K562 (cell line): ENCODE results near the gene CCDC137. TPM values are rescaled to one million over a fixed set of nuclear protein-coding genes. Genes with fewer than 3 reads are reported as not detected.

Experiments used
- ATAC-seq: fragments of 200-7000 bp; cut with Tn5 transposase; 3 replicates; pipeline ENCODE4 v1.9.1; 2020; ENCODE audit warnings: moderate library complexity
- BruUV-seq: library from RNA; stranded (reverse); fragments of 400-500 nt; replicated peaks from 2 replicates; lab custom pipeline; 2021; lab: Mats Ljungman, UMichigan
- CTCF ChIA-PET: fragments of 300-600 bp; formaldehyde crosslinking; extraction: SDS; loops from one replicate; lab custom pipeline; 2021; ENCODE audit warnings: low intra/inter-chr PET ratio; lab: Yijun Ruan, JAX
- POLR2A ChIA-PET: fragments of 300-600, 350-650 bp; sonication (Branson Sonifier 250); formaldehyde crosslinking; extraction: SDS; loops from one replicate; lab custom pipeline; 2021; ENCODE audit warnings: antibody characterized with exemption, inconsistent platforms; lab: Yijun Ruan, JAX
- DNase-seq, 4 experiments: peaks; one replicate each; pipeline versions ENCODE4 v3.0.0 to v3.0.0-alpha.2; 2011 to 2018; ENCODE audit warnings: low spot score in 3 of 4, mixed read lengths in 3 of 4; ENCODE audit errors: extremely low read depth in 1 of 4
- FAIRE-seq: peaks from 2 replicates; lab custom pipeline; 2011; peaks lifted over from hg19 to GRCh38; lab: Jason Lieb, UNC
- H2AFZ ChIP-seq: 2 replicates; pipeline ENCODE4 v1.6.0; 2011; ENCODE audit warnings: low read depth, low read length, control low read depth, inconsistent platforms
- H3K27ac ChIP-seq: fragments of 200-600 bp; 3 replicates; pipeline ENCODE4 v1.8.0; 2011; ENCODE audit warnings: low read depth, mild to moderate bottlenecking, control low read depth, inconsistent platforms, low read length, moderate library complexity, mixed read lengths; ENCODE audit errors: extremely low read depth
- H3K27me3 ChIP-seq, 2 experiments: fragments of 300-600 bp in 1 of 2; 2 replicates in 1 of 2; 3 replicates in 1 of 2; pipeline versions ENCODE4 v1.6.0 to v1.8.0; 2011; ENCODE audit warnings: inconsistent platforms in 2 of 2, low read length in 2 of 2, mild to moderate bottlenecking in 1 of 2, mixed read lengths in 1 of 2, moderate library complexity in 1 of 2; ENCODE audit not compliant: control insufficient read depth in 2 of 2, insufficient read depth in 2 of 2
- H3K36me3 ChIP-seq: fragments of 300-600 bp; 3 replicates; pipeline ENCODE4 v1.8.0; 2011; ENCODE audit warnings: mild to moderate bottlenecking, low read length, inconsistent platforms; ENCODE audit not compliant: control insufficient read depth, insufficient read depth
- H3K4me1 ChIP-seq, 2 experiments: fragments of 200-600 bp in 1 of 2; replicated peaks in 1 of 2; 2 replicates in 1 of 2; 3 replicates in 1 of 2; pipeline versions ENCODE4 v1.5.1 to v1.8.0; 2011; ENCODE audit warnings: inconsistent platforms in 2 of 2, low read length in 2 of 2, mild to moderate bottlenecking in 1 of 2, mixed read lengths in 1 of 2, moderate library complexity in 1 of 2; ENCODE audit not compliant: control insufficient read depth in 2 of 2, insufficient read depth in 2 of 2
- H3K4me2 ChIP-seq: 2 replicates; pipeline ENCODE4 v1.6.1; 2011; ENCODE audit warnings: low read length, control low read depth, inconsistent platforms, mixed read lengths; ENCODE audit not compliant: insufficient read depth
- H3K4me3 ChIP-seq: fragments of 200-600 bp; sonication (generic), shearing (Covaris generic); 2 replicates; pipeline ENCODE4 v1.5.1; 2016; ENCODE audit warnings: control low read depth, inconsistent platforms
- H3K79me2 ChIP-seq: fragments of 200-600 bp; 3 replicates; pipeline ENCODE4 v1.8.0; 2011; ENCODE audit warnings: low read length, inconsistent platforms; ENCODE audit not compliant: control insufficient read depth, insufficient read depth
- H3K9ac ChIP-seq, 2 experiments: 2 replicates each; pipeline versions ENCODE4 v1.6.0 to v1.6.1; 2011; ENCODE audit warnings: low read depth in 2 of 2, low read length in 2 of 2, control low read depth in 1 of 2, inconsistent platforms in 1 of 2, mild to moderate bottlenecking in 1 of 2, mixed read lengths in 1 of 2; ENCODE audit not compliant: insufficient read depth in 1 of 2
- H3K9me1 ChIP-seq: one replicate; pipeline ENCODE4 v1.6.0; 2011; ENCODE audit warnings: inconsistent platforms, mild to moderate bottlenecking, low read length, moderate library complexity; ENCODE audit not compliant: control insufficient read depth, insufficient read depth
- H3K9me3 ChIP-seq: replicated peaks from 2 replicates; pipeline ENCODE4 v1.5.1; 2011; ENCODE audit warnings: low read depth, low read length, inconsistent platforms; ENCODE audit not compliant: control insufficient read depth, insufficient read depth
- H4K20me1 ChIP-seq: replicated peaks from 2 replicates; pipeline ENCODE4 v1.6.1; 2011; ENCODE audit warnings: low read length, inconsistent platforms, mixed read lengths; ENCODE audit not compliant: control insufficient read depth, insufficient read depth
- ARID1B ChIP-seq: fragments of 450-650 bp; IDR thresholded peaks from 2 replicates; pipeline ENCODE4 v1.6.1; 2016; ENCODE audit warnings: antibody characterized with exemption, mild to moderate bottlenecking, inconsistent platforms
- BRD9 ChIP-seq: fragments of 450-650 bp; IDR thresholded peaks from 2 replicates; pipeline ENCODE4 v1.6.1; 2018; ENCODE audit warnings: low read depth; ENCODE audit not compliant: partially characterized antibody
- CSDE1 ChIP-seq, 2 experiments: fragments of 450-650 bp; IDR thresholded peaks; 2 replicates each; pipeline ENCODE4 v1.6.1; 2016; ENCODE audit warnings: mild to moderate bottlenecking in 1 of 2
- JUNB ChIP-seq: fragments of 450-650 bp; formaldehyde crosslinking; conservative IDR thresholded peaks from 2 replicates; pipeline ENCODE4 v1.4.0; 2020; ENCODE audit warnings: mild to moderate bottlenecking
- LARP7 ChIP-seq: fragments of 450-650 bp; IDR thresholded peaks from 2 replicates; pipeline ENCODE4 v1.6.1; 2016
- MEF2D ChIP-seq: conservative IDR thresholded peaks from 2 replicates; pipeline ENCODE4 v1.6.1; 2016; ENCODE audit warnings: low read depth, missing genetic modification characterization, missing compliant biosample characterization
- NCOA2 ChIP-seq, 2 experiments: fragments of 450-650 bp; IDR thresholded peaks; 2 replicates each; pipeline ENCODE4 v1.6.1; 2018; ENCODE audit warnings: mild to moderate bottlenecking in 2 of 2, moderate library complexity in 1 of 2; ENCODE audit not compliant: partially characterized antibody in 2 of 2
- POLR3G ChIP-seq: IDR thresholded peaks from 2 replicates; pipeline ENCODE4 v1.6.1; 2011; ENCODE audit not compliant: insufficient read length, insufficient replicate concordance; ENCODE audit errors: extremely low read depth
- SAFB ChIP-seq: fragments of 200-400 bp; formaldehyde crosslinking; IDR thresholded peaks from 2 replicates; pipeline ENCODE4 v1.6.1; 2017; ENCODE audit warnings: low read depth, low read length, borderline replicate concordance
- SOX6 ChIP-seq: fragments of 450-650 bp; IDR thresholded peaks from 2 replicates; pipeline ENCODE4 v1.6.1; 2014; ENCODE audit warnings: mild to moderate bottlenecking
- SRSF3 ChIP-seq: fragments of 200-400 bp; formaldehyde crosslinking; IDR thresholded peaks from 2 replicates; pipeline ENCODE4 v1.6.1; 2016; ENCODE audit warnings: mild to moderate bottlenecking, low read length, moderate library complexity; ENCODE audit not compliant: insufficient read depth
- SRSF9 ChIP-seq: fragments of 200-400 bp; formaldehyde crosslinking; IDR thresholded peaks from 2 replicates; pipeline ENCODE4 v1.6.1; 2017; ENCODE audit warnings: low read depth, low read length, borderline replicate concordance
- U2AF1 ChIP-seq: fragments of 200-400 bp; formaldehyde crosslinking; optimal IDR thresholded peaks from 2 replicates; pipeline ENCODE3; 2017; ENCODE audit warnings: mild to moderate bottlenecking, low read depth, low read length, moderate library complexity
- ZC3H11A ChIP-seq: IDR thresholded peaks from 2 replicates; pipeline ENCODE4 v1.6.1; 2012; ENCODE audit warnings: low read depth, low read length, improper control_type of control experiment
- ZNF143 ChIP-seq: sonication (generic); formaldehyde crosslinking; IDR thresholded peaks from 2 replicates; pipeline ENCODE4 v1.9.0; 2022; ENCODE audit warnings: mild to moderate bottlenecking, missing genetic modification reagents
- ZNF41 ChIP-seq: fragments of 250-450 bp; sonication (Bioruptor Pico); conservative IDR thresholded peaks from 2 replicates; pipeline ENCODE4 v1.4.0; 2020; ENCODE audit warnings: mild to moderate bottlenecking
- ZNF778 ChIP-seq: fragments of 450-650 bp; formaldehyde crosslinking; IDR thresholded peaks from 2 replicates; pipeline ENCODE4 v1.4.0; 2020; ENCODE audit warnings: mild to moderate bottlenecking, moderate library complexity
- ZNF79 ChIP-seq: fragments of 250-450 bp; sonication (Bioruptor Pico); IDR thresholded peaks from 2 replicates; pipeline ENCODE4 v1.4.0; 2020; ENCODE audit warnings: low read depth, mild to moderate bottlenecking, moderate library complexity
- WGBS: fragments of 100-300 bp; shearing (Covaris generic); methylation state at CpG from one replicate; pipeline ENCODE4 v1.1.6; 2016; ENCODE audit warnings: low coverage, mixed read lengths; ENCODE audit not compliant: insufficient coverage; ENCODE audit errors: missing lambda C conversion rate; 5-methylcytosine and 5-hydroxymethylcytosine counted together
- in situ Hi-C: fragments of 300-500 bp; cut with MboI; formaldehyde crosslinking; loops from 4 replicates; pipeline ENCODE4 v1.15.0; 2018; ENCODE audit warnings: inconsistent platforms, mixed read lengths
- intact Hi-C: fragments of 100-400 bp; cut with micrococcal nuclease; formaldehyde crosslinking; loops from 2 replicates; pipeline ENCODE4 v1.14.2; 2022
- polyA plus RNA-seq, 8 experiments: library from polyadenylated mRNA; depleted of rRNA in 4 of 8; stranded (reverse) in 5 of 8; unstranded in 3 of 8; fragments of >200 nt; fragmentation: Nextera tagmentation in 2 of 8; fragmentation: Illumina TruSeq in 1 of 8; extraction: Ambion mirVana in 2 of 8; extraction: Trizol in 1 of 8; gene quantifications; 2 replicates each; pipeline versions ENCODE4 v1.2.1 to v1.2.3, GENCODE V29; 2011 to 2014; ENCODE audit warnings: inconsistent platforms in 1 of 8, missing spikeins in 1 of 8
- total RNA-seq, 7 experiments: library from RNA; depleted of rRNA in 6 of 7; stranded (reverse); fragments of >200 nt in 6 of 7; fragmentation: Illumina TruSeq in 2 of 7; extraction: Trizol in 2 of 7; gene quantifications; 2 replicates each; pipeline versions ENCODE4 v1.2.1 to v1.2.3, GENCODE V29; 2011 to 2021; ENCODE audit warnings: low replicate concordance in 1 of 7
- TF ChIP-seq, protein P1 (sequence below), 3 experiments: fragments of 200-800 bp in 1 of 3; sonication (Bioruptor generic) in 1 of 3; sonication (generic) in 1 of 3; formaldehyde crosslinking in 1 of 3; IDR thresholded peaks; 2 replicates each; pipeline versions ENCODE4 v1.6.1 to v1.8.0; 2016 to 2022; ENCODE audit warnings: mild to moderate bottlenecking in 2 of 3, missing compliant biosample characterization in 2 of 3, missing genetic modification characterization in 2 of 3, missing genetic modification reagents in 1 of 3
- TF ChIP-seq, protein P2 (sequence below): fragments of 150-350 bp; IDR thresholded peaks from 2 replicates; pipeline ENCODE4 v1.6.1; 2014; ENCODE audit warnings: low read depth, mild to moderate bottlenecking, low read length, borderline replicate concordance

CCDC137 gene
- total and polyA plus RNA-seq, 9 of the 15 experiments (the other 6 are each of a cell fraction or from before 2014, with no cell fraction given) = 2.3 to 68.1 (median 38.3) TPM

DNA sequence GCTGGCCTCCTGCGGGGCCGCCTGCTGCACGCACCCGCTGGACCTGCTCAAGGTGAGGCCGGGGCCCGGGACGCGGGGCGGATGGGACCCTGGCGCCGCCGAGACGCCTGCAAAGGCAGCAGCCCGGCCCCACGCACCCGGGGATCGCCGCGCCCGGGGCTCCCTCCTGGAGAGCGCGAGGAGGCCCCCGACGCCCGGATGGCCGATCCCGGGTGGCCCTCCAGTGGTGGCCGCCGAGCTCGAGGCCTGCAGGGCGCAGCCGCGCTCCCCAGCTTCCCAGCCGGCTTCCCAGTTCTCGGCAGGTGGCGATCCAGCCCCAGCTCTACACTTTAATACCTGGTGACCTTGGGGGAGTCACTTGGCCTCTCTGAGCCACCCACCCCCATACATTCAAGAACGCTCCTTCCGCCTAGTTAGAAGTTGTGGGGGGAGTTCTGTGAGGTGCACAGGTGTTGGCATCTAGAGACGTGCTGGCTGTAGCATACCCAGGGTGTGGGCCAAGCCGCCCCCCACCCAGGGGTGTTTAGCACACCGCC is 46.0 kb downstream of the CCDC137 start:
- H3K9ac ChIP-seq = peak overlapping the region; percentile 80 to 95
- no peaks in the 10 kb centered on the region for H3K9me3 ChIP-seq
- no peaks in the 10 kb centered on the region for H3K27me3 ChIP-seq
- peaks cover 39% of the 10 kb centered on the region for H3K79me2 ChIP-seq
- 0% methylated on average over 24 of the region's 41 CpGs for WGBS
- H3K4me2 ChIP-seq = peak overlapping the region; percentile 92
- H3K9me1 ChIP-seq = peaks cover 2% of the 10 kb centered on the region
- ChIA-PET CTCF (interaction anchor here (1.1 kb wide), 1 partner anchor 309 kb away, joined by 3 read pairs; no protein-coding TSS in a partner anchor), POLR2A (interaction anchor here (0.6 to 5.2 kb wide), 9 partner anchors 9 to 365 kb away, joined by 3 to 59 read pairs (median 4); partner anchors contain the start of genes ARL16, HGS and MRPL12)
- H4K20me1 ChIP-seq = peaks cover 15% of the 10 kb centered on the region
- FAIRE-seq (peak; percentile 70), DNase-seq (peak in 3 of 4 experiments; percentile 72), ATAC-seq (peak; percentile 71)
- H3K4me1 ChIP-seq = peaks cover 23 to 89% of the 10 kb centered on the region in 2 experiments
- in situ Hi-C loops (no loop called here), intact Hi-C loops (no loop called here)
- peak overlapping the region; percentile 68; the same call in 1 of the 2 replicates for H2AFZ ChIP-seq
- peak overlapping the region; percentile 93 for H3K4me3 ChIP-seq
- H3K27ac ChIP-seq = peak overlapping the region; percentile 88
- TSS peak; percentile 17 for BruUV-seq
- peaks cover 54% of the 10 kb centered on the region; the same call in 2 of the 3 replicates for H3K36me3 ChIP-seq
- TF ChIP-seq MEF2D (tag) (no peak), U2AF1 (peak; percentile 76), SOX6 (no peak), LARP7 (no peak), ZNF778 (CRISPR knock-in tag) (no peak), CSDE1 (IDR thresholded peaks at IDR 0.05) (no peak), SAFB (peak; percentile 31; the same call in 1 of the 2 replicates), JUNB (CRISPR knock-in tag) (no peak), NCOA2 (IDR thresholded peaks at IDR 0.05; ENCODE audit: partially characterized antibody in 2 of 2) (no peak), SRSF9 (no peak), ZC3H11A (no peak), BRD9 (no peak), SRSF3 (no peak), ZNF41 (CRISPR knock-in tag) (no peak), ZNF143 (no peak), POLR3G (no peak), ZNF79 (CRISPR knock-in tag) (no peak), ARID1B (no peak)
- TF ChIP-seq, protein P1, sequence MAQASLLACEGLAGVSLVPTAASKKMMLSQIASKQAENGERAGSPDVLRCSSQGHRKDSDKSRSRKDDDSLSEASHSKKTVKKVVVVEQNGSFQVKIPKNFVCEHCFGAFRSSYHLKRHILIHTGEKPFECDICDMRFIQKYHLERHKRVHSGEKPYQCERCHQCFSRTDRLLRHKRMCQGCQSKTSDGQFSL (CRISPR knock-in tag; IDR thresholded peaks at IDR 0.05) = no peak
- TF ChIP-seq, protein P1 (tag; IDR thresholded peaks at IDR 0.05) = no peak
- TF ChIP-seq, protein P2, sequence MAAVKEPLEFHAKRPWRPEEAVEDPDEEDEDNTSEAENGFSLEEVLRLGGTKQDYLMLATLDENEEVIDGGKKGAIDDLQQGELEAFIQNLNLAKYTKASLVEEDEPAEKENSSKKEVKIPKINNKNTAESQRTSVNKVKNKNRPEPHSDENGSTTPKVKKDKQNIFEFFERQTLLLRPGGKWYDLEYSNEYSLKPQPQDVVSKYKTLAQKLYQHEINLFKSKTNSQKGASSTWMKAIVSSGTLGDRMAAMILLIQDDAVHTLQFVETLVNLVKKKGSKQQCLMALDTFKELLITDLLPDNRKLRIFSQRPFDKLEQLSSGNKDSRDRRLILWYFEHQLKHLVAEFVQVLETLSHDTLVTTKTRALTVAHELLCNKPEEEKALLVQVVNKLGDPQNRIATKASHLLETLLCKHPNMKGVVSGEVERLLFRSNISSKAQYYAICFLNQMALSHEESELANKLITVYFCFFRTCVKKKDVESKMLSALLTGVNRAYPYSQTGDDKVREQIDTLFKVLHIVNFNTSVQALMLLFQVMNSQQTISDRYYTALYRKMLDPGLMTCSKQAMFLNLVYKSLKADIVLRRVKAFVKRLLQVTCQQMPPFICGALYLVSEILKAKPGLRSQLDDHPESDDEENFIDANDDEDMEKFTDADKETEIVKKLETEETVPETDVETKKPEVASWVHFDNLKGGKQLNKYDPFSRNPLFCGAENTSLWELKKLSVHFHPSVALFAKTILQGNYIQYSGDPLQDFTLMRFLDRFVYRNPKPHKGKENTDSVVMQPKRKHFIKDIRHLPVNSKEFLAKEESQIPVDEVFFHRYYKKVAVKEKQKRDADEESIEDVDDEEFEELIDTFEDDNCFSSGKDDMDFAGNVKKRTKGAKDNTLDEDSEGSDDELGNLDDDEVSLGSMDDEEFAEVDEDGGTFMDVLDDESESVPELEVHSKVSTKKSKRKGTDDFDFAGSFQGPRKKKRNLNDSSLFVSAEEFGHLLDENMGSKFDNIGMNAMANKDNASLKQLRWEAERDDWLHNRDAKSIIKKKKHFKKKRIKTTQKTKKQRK = no peak
